Right hindlimb (tissue), 1 donor: Measurements from ENCODE around the gene EDA.

ENCODE experiments used
- DNase-seq: peaks from one replicate; pipeline ENCODE4 v3.0.0-alpha.2; 2018

Gene EDA

GRCh38 chrX:69615779-69616456 lies at the start of gene EDA:
EDA (plus strand) TSS chrX:69616113.
- DNase-seq = peak; percentile 94

- DNase-seq = no peak
Measured at GRCh38 chrX:69568828-69569227, 47.1 kb upstream of the EDA start.

- DNase-seq = no peak
Measured at GRCh38 chrX:69597399-69597798, 18.5 kb upstream of the EDA start.

- DNase-seq = no peak
Measured at GRCh38 chrX:69600182-69600581, 15.7 kb upstream of the EDA start.

GRCh38 chrX:69603566-69604194 lies 12.2 kb upstream of the EDA start:
- DNase-seq = no peak

- DNase-seq = no peak
Measured at GRCh38 chrX:69605521-69605920, 10.4 kb upstream of the EDA start.

- no peak for DNase-seq
Measured at GRCh38 chrX:69607616-69608015, 8.3 kb upstream of the EDA start.

GRCh38 chrX:69613946-69614345 lies 2.0 kb upstream of the EDA start:
- DNase-seq = no peak

GRCh38 chrX:69614886-69615285 lies 1.0 kb upstream of the EDA start:
- peak; percentile 65 for DNase-seq

- peak; percentile 29 for DNase-seq
Measured at GRCh38 chrX:69615342-69615741, 571 bp upstream of the EDA start.

GRCh38 chrX:69616457-69617203 lies 717 bp downstream of the EDA start:
- peak; percentile 32 for DNase-seq

GRCh38 chrX:69618803-69619202 lies 2.9 kb downstream of the EDA start:
- no peak for DNase-seq

GRCh38 chrX:69626129-69626528 lies 10.2 kb downstream of the EDA start:
- no peak for DNase-seq

- DNase-seq = no peak
Measured at GRCh38 chrX:69627744-69628143, 11.8 kb downstream of the EDA start.

- no peak for DNase-seq
Measured at GRCh38 chrX:69630147-69630546, 14.2 kb downstream of the EDA start.

GRCh38 chrX:69664693-69665092 lies 48.8 kb downstream of the EDA start:
- no peak for DNase-seq

GRCh38 chrX:69670001-69670555 lies 54.2 kb downstream of the EDA start:
- no peak for DNase-seq

- DNase-seq = no peak
Measured at GRCh38 chrX:69674891-69675290, 59.0 kb downstream of the EDA start.

- no peak for DNase-seq
Measured at GRCh38 chrX:69705818-69706217, 89.9 kb downstream of the EDA start.

- DNase-seq = no peak
Measured at GRCh38 chrX:69718102-69718501, 102.2 kb downstream of the EDA start.

- DNase-seq = no peak
Measured at GRCh38 chrX:69724307-69724706, 108.4 kb downstream of the EDA start.

GRCh38 chrX:69740317-69740716 lies 124.4 kb downstream of the EDA start:
- no peak for DNase-seq

GRCh38 chrX:69741721-69742120 lies 125.8 kb downstream of the EDA start:
- DNase-seq = no peak

- DNase-seq = no peak
Measured at GRCh38 chrX:69746051-69746450, 130.1 kb downstream of the EDA start.
